Esophagus squamous epithelium (tissue), 5 donors: ENCODE measurements around the gene ELMO1. TPM values are rescaled to one million over a fixed set of nuclear protein-coding genes. Genes with fewer than 3 reads are reported as not detected.

Experiments used
- DNase-seq: peaks from one replicate; lab custom pipeline; 2025; lab: John Stamatoyannopoulos, UW
- H3K27ac ChIP-seq, 4 donors: fragments of 200-600 bp; sonication (generic); one replicate each; pipeline ENCODE4 v1.5.1; 2016 to 2019; ENCODE audit warnings: mild to moderate bottlenecking in 1 of 4
- H3K27me3 ChIP-seq, 4 donors: fragments of 200-600 bp; sonication (generic); 1 replicate in 3 of 4; 2 replicates in 1 of 4; pipeline versions ENCODE4 v1.5.1 to v1.6.0; 2017 to 2021; ENCODE audit warnings: antibody characterized with exemption in 1 of 4
- H3K36me3 ChIP-seq, 3 donors: fragments of 200-600 bp; sonication (generic); one replicate each; pipeline ENCODE4 v1.5.1; 2016 to 2019
- H3K4me1 ChIP-seq, 3 donors: fragments of 200-600 bp; sonication (generic); one replicate each; pipeline ENCODE4 v1.5.1; 2017 to 2019
- H3K4me3 ChIP-seq, 4 donors: fragments of 200-600 bp; sonication (generic); 1 replicate in 3 of 4; 2 replicates in 1 of 4; pipeline ENCODE4 v1.5.1; 2016 to 2019; ENCODE audit warnings: mild to moderate bottlenecking in 2 of 4, moderate library complexity in 1 of 4
- H3K9me3 ChIP-seq, 3 donors: fragments of 200-600 bp; sonication (generic); one replicate each; pipeline ENCODE4 v1.5.1; 2016 to 2019
- CTCF ChIP-seq, 6 experiments: fragments of 450-650 bp in 4 of 6; fragments of 200-600 bp in 2 of 6; sonication (generic) in 2 of 6; IDR thresholded peaks; one replicate each; pipeline ENCODE4 v1.5.1; 2016 to 2019; ENCODE audit warnings: antibody characterized with exemption in 6 of 6, mild to moderate bottlenecking in 4 of 6, moderate library complexity in 4 of 6
- POLR2A ChIP-seq, 4 donors: fragments of 450-650 bp; IDR thresholded peaks; one replicate each; pipeline ENCODE4 v1.6.1; 2017; ENCODE audit warnings: antibody characterized with exemption in 4 of 4, mild to moderate bottlenecking in 4 of 4, moderate library complexity in 3 of 4
- WGBS, 2 donors: methylation state at CpG; one replicate each; pipeline ENCODE4 v1.1.5; 2018; 5-methylcytosine and 5-hydroxymethylcytosine counted together
- intact Hi-C: fragments of 100-400 bp; cut with DNase I; formaldehyde crosslinking; loops from one replicate; pipeline ENCODE4 v1.15.0; 2022
- total RNA-seq, 4 donors: library from RNA; depleted of rRNA; stranded (reverse); fragments of >200 nt; gene quantifications; one replicate each; pipeline ENCODE4 v1.1.0, GENCODE V29; 2016
- donor health status: DM: yes; HTN: yes; CAD: no.

Gene ELMO1
- total RNA-seq, 4 donors from 2014 or later = 0.68 to 36.6 (median 11.8) TPM

- TF ChIP-seq POLR2A (IDR thresholded peaks at IDR 0.05) (no peak), CTCF (IDR thresholded peaks at IDR 0.05) (no peak)
- H3K9me3 ChIP-seq = no peaks in the 10 kb centered on the region
- no peak overlapping the region for H3K4me3 ChIP-seq
- DNase-seq = no peak
- H3K4me1 ChIP-seq = peaks cover 0 to 9% (median 0%) of the 10 kb centered on the region in 3 donors
- H3K27ac ChIP-seq = no peak overlapping the region
- intact Hi-C loops = no loop called here
- no peaks in the 10 kb centered on the region for H3K36me3 ChIP-seq
- no peaks in the 10 kb centered on the region for H3K27me3 ChIP-seq
These were observed 487.0 kb downstream of the ELMO1 start for GRCh38 chr7:36961693-36962092.

- Histone ChIP-seq H3K36me3 (no peaks in the 10 kb centered on the region), H3K27me3 (no peaks in the 10 kb centered on the region), H3K9me3 (no peaks in the 10 kb centered on the region), H3K4me1 (peaks cover 0 to 3% (median 0%) of the 10 kb centered on the region in 3 donors), H3K27ac (no peak overlapping the region), H3K4me3 (no peak overlapping the region)
- WGBS, 2 donors = 89 to 95% methylated on average over 2 of the region's 2 CpGs
- intact Hi-C loops = no loop called here
- no peak for DNase-seq
- TF ChIP-seq CTCF (IDR thresholded peaks at IDR 0.05) = no peak
- TF ChIP-seq POLR2A (IDR thresholded peaks at IDR 0.05) = no peak
These were observed 487.6 kb downstream of the ELMO1 start for GRCh38 chr7:36961097-36961496.

- Histone ChIP-seq H3K9me3 (no peaks in the 10 kb centered on the region), H3K4me1 (no peaks in the 10 kb centered on the region), H3K4me3 (no peak overlapping the region), H3K27me3 (no peaks in the 10 kb centered on the region), H3K36me3 (no peaks in the 10 kb centered on the region), H3K27ac (no peak overlapping the region)
- TF ChIP-seq POLR2A (IDR thresholded peaks at IDR 0.05) (no peak), CTCF (IDR thresholded peaks at IDR 0.05) (no peak)
- 94 to 100% methylated on average over 1 of the region's 1 CpG for WGBS, 2 donors
- DNase-seq = no peak
- intact Hi-C loops = no loop called here
These were observed 488.6 kb downstream of the ELMO1 start for GRCh38 chr7:36960105-36960504.

GRCh38 chr7:36958111-36958733 is 490.4 kb downstream of the ELMO1 start:
- Histone ChIP-seq H3K4me1 (no peaks in the 10 kb centered on the region), H3K27ac (no peak overlapping the region), H3K27me3 (no peaks in the 10 kb centered on the region), H3K9me3 (no peaks in the 10 kb centered on the region), H3K36me3 (no peaks in the 10 kb centered on the region), H3K4me3 (no peak overlapping the region)
- TF ChIP-seq CTCF (IDR thresholded peaks at IDR 0.05) (no peak), POLR2A (IDR thresholded peaks at IDR 0.05) (no peak)
- intact Hi-C loops = no loop called here
- no peak for DNase-seq
- 49 to 55% methylated on average over 4 of the region's 4 CpGs for WGBS, 2 donors

- Histone ChIP-seq H3K27me3 (no peaks in the 10 kb centered on the region), H3K27ac (no peak overlapping the region), H3K9me3 (no peaks in the 10 kb centered on the region), H3K4me3 (no peak overlapping the region), H3K36me3 (no peaks in the 10 kb centered on the region), H3K4me1 (no peaks in the 10 kb centered on the region)
- DNase-seq = no peak
- 84 to 85% methylated on average over 3 of the region's 3 CpGs for WGBS, 2 donors
- no peak for TF ChIP-seq POLR2A (IDR thresholded peaks at IDR 0.05)
- TF ChIP-seq CTCF (IDR thresholded peaks at IDR 0.05) = no peak
- intact Hi-C loops = no loop called here
These were observed 491.0 kb downstream of the ELMO1 start for GRCh38 chr7:36957620-36958019.
